HG03097 (cell line): ENCODE results near the gene CDK14.
"Not testable (repeated sequence)": the region's sequence is repeated elsewhere in the genome, so short reads cannot be mapped to it uniquely, and the experiment has no call there.

ENCODE experiments used
- ATAC-seq: cut with Tn5 transposase; IDR thresholded peaks from one replicate; pipeline ENCODE4 v1.9.1; 2021; ENCODE audit not compliant: unreplicated experiment, low FRiP score

Gene CDK14

DNA sequence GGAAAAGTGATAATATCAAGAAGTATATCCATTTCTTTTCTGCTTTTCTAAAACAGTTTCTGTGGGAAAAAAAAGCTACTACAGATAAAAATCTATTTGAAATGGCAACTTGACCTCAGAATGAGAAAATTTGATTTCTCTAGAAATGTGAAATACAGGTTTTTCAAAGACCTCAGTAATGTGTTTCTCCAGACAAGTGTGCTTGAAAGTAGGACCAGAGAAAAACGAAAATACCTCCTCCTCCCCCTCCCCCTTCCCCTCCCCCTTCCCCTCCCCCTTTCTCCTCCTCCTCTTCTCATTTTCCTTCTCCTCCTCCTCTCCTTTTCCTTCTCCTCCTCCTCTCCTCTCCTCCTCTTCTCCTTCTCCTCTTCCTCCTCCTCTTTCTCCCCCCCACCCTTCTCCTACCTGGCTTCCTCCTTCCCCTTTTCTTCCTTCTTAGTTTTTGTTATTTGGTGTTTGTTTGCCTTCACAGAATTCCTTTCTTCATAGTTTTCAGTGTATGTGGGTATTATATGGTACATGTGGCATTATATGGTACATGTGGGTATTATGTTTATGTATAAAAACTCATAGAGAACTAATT is 179.4 kb downstream of the CDK14 start:
- ATAC-seq = no peak

- ATAC-seq = no peak
These were observed 180.9 kb downstream of the CDK14 start for GRCh38 chr7:90777041-90777440.

DNA sequence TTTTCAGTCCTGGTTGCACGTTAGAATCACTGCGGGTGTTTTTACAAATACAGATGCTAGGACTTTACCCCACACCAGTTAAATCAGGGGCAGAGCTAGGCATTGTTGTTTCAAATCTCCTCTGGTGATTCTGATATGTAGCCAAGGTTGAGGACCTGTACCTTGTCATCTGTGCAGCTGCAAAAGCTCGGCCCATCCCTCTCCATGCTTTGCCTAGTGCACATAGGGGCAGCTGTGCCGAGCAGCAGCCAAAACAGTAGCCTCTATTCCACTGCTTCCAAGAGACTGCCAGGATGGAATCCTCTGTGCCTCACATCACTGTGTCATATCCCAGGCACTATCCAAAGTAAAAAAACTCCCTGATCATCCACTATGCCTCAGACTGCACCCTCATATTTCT is 181.3 kb downstream of the CDK14 start:
- no peak for ATAC-seq

- ATAC-seq = no peak
These were observed 181.8 kb downstream of the CDK14 start for GRCh38 chr7:90777886-90778285.

DNA sequence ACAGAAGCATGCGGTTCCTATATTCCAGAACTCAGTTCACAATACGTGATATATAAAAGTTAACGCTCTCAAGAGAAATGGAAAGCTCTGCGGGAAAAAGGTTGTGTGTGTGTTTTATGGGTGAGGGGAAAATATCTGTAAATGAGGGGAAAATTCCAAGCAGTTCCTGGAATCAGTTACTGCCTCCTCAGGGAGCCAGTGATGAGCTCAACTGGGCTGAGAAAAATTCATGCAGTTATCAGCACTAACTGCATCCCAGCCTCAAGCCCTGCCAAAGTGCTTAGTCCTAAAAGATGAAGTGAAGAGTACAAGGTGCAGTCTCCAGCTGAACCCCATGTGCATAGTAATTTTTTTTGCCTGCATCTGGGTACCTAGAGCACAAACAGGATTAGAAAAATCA is 191.9 kb downstream of the CDK14 start:
- ATAC-seq = no peak

DNA sequence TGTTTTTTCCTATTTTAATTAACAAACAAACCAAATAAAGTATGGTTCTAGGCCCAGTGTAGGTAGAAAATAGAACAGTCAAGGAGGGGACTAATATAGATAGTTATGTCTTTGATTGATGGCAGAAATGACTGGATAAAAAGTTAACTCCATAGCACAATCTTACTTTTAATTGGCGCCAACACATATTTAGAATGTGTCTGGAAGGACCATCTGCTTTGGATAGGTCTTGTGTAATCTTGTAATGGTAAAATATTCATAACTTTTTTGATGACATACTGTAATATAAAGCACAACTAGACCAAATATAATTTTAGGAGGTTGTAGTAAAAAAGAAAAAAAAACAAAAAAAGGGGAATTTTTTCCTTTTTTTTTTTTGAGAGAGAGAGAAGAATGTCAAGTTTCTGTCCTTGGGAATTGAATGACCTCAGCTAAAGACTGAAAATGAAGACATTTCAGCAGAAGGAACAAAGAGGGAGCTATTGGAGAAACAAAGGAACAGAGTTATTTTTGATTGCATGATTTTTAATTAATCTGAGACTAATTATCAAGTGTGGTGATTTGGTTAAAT is 193.7 kb downstream of the CDK14 start:
- ATAC-seq = no peak

DNA sequence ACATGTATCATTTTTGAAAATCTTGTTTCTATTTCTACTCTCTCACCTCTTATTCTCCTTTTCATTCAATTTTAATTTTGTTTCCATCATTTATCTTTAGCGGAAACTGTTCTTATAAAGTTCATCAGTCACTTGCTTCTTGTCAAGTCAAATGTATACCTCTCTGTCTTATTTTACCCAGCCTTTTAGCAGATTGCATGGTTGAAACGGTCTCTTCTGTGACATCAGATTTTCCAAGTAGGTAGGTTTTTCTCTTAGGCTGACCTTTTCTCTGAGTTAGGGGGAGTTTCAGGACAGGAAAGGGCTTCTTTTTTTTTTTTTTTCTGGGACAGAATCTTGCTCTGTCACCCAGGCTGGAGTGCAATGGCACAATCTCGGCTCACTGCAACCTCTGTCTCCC is 195.5 kb downstream of the CDK14 start:
- ATAC-seq = no peak

GRCh38 chr7:90792301-90792700 is 196.2 kb downstream of the CDK14 start:
- ATAC-seq = no peak

GRCh38 chr7:90794234-90794633 is 198.1 kb downstream of the CDK14 start:
- not testable (repeated sequence) for ATAC-seq

DNA sequence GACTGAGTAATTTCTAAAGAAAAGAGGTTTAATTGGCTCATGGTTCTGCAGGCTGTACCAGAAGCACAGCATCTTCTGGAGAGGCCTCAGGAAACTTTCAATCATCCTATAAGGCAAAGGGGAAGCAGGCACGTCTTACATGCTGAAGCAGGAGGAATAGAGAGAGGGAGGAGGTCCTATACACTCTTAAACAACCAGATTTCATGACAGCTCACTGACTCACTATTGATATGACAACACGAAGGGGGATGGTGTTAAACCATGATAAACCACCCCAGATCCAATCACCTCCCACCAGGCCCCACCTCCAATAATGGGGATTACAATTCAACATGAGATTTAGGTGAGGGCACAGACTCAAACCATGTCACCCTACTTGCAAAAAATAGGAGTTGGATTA is 201.5 kb downstream of the CDK14 start:
- no peak for ATAC-seq

DNA sequence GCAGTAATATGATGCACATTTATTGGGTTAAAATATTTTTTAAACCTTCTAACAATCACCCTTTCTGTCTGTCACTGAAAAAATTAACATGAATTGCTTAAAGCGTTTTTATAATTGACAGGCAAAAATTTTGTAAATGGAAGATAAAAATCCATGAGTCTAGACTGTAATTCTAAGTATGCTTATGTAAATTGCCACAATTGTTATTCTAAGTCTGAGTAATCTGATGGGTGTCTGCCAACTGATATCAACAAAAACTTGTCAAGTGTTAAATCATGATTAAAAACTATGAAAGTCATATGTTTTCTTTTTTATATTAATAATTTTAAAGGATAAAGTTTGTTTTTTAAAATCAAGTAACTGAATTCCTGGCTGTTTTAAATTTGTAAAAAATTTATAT is 208.2 kb downstream of the CDK14 start:
- no peak for ATAC-seq

- not testable (repeated sequence) for ATAC-seq
These were observed 219.4 kb downstream of the CDK14 start for GRCh38 chr7:90815552-90815951.

GRCh38 chr7:90816511-90817142 is 220.5 kb downstream of the CDK14 start:
- peak; percentile 96 for ATAC-seq

- no peak for ATAC-seq
These were observed 221.0 kb downstream of the CDK14 start for GRCh38 chr7:90817151-90817550.

- ATAC-seq = no peak
These were observed 221.7 kb downstream of the CDK14 start for GRCh38 chr7:90817846-90818245.

DNA sequence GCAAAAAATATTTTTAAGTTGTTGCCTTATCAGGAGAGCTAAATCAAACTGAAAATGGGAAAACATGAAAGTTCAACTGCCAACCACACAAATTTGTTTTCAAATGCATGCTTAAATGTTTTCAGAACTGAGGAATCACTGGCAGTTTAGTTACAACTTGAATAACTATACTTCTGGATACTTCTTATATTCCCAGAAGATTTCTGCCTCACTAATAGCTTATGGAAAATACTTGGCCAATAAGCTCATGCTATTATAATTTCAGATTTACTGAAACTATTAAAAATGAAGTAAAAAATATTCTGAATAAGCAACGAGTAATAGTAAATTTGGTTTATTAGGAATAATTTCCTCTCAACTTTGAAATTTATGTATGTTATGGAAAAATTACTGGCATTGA is 222.2 kb downstream of the CDK14 start:
- no peak for ATAC-seq

GRCh38 chr7:90821961-90822620 is 226.0 kb downstream of the CDK14 start:
- ATAC-seq = no peak

DNA sequence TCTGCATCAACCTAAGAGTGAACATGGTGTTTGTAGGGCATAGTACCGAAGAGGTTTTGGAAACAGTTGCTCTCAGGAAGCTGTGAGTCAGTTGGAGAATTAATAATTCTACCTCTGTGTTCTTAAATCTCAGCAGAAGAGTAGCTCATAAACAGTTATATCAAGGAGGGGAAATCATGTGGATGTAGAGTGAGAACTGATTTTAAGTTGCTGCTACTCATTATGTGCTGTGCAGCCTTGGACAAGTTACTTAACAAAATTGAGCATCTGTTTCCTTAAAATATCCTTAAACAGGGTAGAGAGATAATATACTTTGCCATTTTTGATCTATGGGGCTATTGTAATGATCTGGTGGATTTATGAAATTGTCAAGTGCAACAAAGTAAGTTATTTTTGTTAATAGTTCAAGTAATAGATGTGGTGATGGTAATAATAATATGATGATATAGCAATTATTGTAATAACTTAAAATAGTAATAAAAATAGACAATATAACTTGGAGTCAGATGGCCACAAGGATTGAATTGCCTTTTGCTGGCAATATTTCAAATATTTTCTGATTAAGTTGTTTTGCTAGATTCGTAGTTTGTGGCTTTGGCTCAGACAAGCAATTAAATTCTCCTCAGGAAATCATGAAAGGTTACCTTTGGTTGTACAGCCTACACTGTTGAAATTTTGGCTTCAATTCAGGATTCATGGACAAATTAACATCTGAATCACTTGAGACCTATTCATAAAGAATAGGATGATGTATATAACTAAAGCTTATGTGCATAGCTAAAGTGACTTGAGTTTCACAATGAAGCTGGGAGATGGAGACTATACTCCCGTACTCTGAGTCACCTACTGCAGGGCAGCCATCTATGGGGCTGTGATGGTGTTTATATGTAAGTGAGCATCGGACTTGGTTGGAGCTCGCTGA is 228.5 kb downstream of the CDK14 start:
- no peak for ATAC-seq

GRCh38 chr7:90825779-90826178 is 229.7 kb downstream of the CDK14 start:
- no peak for ATAC-seq

GRCh38 chr7:90828601-90829000 is 232.5 kb downstream of the CDK14 start:
- ATAC-seq = no peak

- no peak for ATAC-seq
These were observed 234.2 kb downstream of the CDK14 start for GRCh38 chr7:90830308-90830707.
